ENCODE data around the gene RAPGEF2. TPM values are rescaled to one million over a fixed set of nuclear protein-coding genes. Genes with fewer than 3 reads are reported as not detected.

RAPGEF2 gene
- total and polyA plus RNA-seq, 2 experiments from 2014 or later = 10.2 to 63.1 TPM

DNA sequence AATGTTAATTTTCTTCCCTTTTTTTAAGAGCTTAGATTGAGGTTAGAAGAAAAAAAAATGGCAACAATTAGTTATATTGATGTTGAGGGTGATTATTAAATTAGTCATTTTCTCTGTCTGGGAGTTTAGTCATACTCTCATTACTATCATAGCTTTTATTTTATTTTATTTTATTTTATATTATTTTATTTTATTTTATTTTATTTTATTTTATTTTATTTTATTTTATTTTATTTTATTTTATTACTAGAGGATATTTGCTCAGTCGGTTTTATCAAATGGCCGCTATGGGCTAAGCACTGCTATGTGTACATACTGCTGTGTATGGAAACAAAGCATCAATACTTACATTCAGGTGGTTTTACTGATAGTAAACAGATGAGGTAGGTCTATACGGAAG is 239.5 kb downstream of the RAPGEF2 start (continued):
- no peak for TF ChIP-seq CREB1 (CRISPR knock-in tag; IDR thresholded peaks at IDR 0.05; ENCODE audit: low read depth)

GRCh38 chr4:159343116-159343515 is 240.2 kb downstream of the RAPGEF2 start:
- Histone ChIP-seq H3K4me2 (no peak overlapping the region), H4K20me1 (replicated peaks; ENCODE audit: insufficient read depth) (no peaks in the 10 kb centered on the region; the same call in 1 of the 2 replicates), H2AFZ (no peak overlapping the region), H3K27ac (ENCODE audit: low read depth) (no peak overlapping the region), H3K27me3 (ENCODE audit: insufficient read depth) (no peaks in the 10 kb centered on the region), H3K36me3 (ENCODE audit: insufficient read depth) (peaks cover 25% of the 10 kb centered on the region), H3K4me1 (ENCODE audit: insufficient read depth) (no peaks in the 10 kb centered on the region), H3F3A (replicated peaks; ENCODE audit: low read depth) (no peaks in the 10 kb centered on the region), H3K9me2 (ENCODE audit: insufficient read depth) (no peaks in the 10 kb centered on the region), H3K4me3 (no peak overlapping the region), H3K79me2 (replicated peaks; ENCODE audit: insufficient read depth) (no peaks in the 10 kb centered on the region)
- no peak for ATAC-seq
- Mint-ChIP-seq H3K27ac (no peak overlapping the region), H3K4me3 (no peak overlapping the region), H3K9me3 (no peaks in the 10 kb centered on the region), H3K27me3 (ENCODE audit: insufficient read depth, low read depth, poor library complexity) (no peaks in the 10 kb centered on the region), H3K36me3 (ENCODE audit: low read depth) (peaks cover 53% of the 10 kb centered on the region; the same call in 2 of the 3 replicates), H3K4me1 (no peaks in the 10 kb centered on the region)
- no peak for DNase-seq (ENCODE audit: low spot score)
- TF ChIP-seq EZH2 (IDR thresholded peaks at IDR 0.05; ENCODE audit: low read depth, unreplicated experiment) = no peak
- TF ChIP-seq CTCF (conservative IDR thresholded peaks at IDR 0.05; ENCODE audit: low read depth in 2 of 2) = no peak
- TF ChIP-seq JUNB (IDR thresholded peaks at IDR 0.05; ENCODE audit: unreplicated experiment) = no peak
- TF ChIP-seq, protein P1, sequence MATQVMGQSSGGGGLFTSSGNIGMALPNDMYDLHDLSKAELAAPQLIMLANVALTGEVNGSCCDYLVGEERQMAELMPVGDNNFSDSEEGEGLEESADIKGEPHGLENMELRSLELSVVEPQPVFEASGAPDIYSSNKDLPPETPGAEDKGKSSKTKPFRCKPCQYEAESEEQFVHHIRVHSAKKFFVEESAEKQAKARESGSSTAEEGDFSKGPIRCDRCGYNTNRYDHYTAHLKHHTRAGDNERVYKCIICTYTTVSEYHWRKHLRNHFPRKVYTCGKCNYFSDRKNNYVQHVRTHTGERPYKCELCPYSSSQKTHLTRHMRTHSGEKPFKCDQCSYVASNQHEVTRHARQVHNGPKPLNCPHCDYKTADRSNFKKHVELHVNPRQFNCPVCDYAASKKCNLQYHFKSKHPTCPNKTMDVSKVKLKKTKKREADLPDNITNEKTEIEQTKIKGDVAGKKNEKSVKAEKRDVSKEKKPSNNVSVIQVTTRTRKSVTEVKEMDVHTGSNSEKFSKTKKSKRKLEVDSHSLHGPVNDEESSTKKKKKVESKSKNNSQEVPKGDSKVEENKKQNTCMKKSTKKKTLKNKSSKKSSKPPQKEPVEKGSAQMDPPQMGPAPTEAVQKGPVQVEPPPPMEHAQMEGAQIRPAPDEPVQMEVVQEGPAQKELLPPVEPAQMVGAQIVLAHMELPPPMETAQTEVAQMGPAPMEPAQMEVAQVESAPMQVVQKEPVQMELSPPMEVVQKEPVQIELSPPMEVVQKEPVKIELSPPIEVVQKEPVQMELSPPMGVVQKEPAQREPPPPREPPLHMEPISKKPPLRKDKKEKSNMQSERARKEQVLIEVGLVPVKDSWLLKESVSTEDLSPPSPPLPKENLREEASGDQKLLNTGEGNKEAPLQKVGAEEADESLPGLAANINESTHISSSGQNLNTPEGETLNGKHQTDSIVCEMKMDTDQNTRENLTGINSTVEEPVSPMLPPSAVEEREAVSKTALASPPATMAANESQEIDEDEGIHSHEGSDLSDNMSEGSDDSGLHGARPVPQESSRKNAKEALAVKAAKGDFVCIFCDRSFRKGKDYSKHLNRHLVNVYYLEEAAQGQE (IDR thresholded peaks at IDR 0.05; ENCODE audit: unreplicated experiment) = no peak
- no peak for TF ChIP-seq EZH2phosphoT487 (IDR thresholded peaks at IDR 0.05; ENCODE audit: unreplicated experiment)
- TF ChIP-seq CREB1 (CRISPR knock-in tag; IDR thresholded peaks at IDR 0.05; ENCODE audit: low read depth) = no peak
- TF ChIP-seq, protein P2, sequence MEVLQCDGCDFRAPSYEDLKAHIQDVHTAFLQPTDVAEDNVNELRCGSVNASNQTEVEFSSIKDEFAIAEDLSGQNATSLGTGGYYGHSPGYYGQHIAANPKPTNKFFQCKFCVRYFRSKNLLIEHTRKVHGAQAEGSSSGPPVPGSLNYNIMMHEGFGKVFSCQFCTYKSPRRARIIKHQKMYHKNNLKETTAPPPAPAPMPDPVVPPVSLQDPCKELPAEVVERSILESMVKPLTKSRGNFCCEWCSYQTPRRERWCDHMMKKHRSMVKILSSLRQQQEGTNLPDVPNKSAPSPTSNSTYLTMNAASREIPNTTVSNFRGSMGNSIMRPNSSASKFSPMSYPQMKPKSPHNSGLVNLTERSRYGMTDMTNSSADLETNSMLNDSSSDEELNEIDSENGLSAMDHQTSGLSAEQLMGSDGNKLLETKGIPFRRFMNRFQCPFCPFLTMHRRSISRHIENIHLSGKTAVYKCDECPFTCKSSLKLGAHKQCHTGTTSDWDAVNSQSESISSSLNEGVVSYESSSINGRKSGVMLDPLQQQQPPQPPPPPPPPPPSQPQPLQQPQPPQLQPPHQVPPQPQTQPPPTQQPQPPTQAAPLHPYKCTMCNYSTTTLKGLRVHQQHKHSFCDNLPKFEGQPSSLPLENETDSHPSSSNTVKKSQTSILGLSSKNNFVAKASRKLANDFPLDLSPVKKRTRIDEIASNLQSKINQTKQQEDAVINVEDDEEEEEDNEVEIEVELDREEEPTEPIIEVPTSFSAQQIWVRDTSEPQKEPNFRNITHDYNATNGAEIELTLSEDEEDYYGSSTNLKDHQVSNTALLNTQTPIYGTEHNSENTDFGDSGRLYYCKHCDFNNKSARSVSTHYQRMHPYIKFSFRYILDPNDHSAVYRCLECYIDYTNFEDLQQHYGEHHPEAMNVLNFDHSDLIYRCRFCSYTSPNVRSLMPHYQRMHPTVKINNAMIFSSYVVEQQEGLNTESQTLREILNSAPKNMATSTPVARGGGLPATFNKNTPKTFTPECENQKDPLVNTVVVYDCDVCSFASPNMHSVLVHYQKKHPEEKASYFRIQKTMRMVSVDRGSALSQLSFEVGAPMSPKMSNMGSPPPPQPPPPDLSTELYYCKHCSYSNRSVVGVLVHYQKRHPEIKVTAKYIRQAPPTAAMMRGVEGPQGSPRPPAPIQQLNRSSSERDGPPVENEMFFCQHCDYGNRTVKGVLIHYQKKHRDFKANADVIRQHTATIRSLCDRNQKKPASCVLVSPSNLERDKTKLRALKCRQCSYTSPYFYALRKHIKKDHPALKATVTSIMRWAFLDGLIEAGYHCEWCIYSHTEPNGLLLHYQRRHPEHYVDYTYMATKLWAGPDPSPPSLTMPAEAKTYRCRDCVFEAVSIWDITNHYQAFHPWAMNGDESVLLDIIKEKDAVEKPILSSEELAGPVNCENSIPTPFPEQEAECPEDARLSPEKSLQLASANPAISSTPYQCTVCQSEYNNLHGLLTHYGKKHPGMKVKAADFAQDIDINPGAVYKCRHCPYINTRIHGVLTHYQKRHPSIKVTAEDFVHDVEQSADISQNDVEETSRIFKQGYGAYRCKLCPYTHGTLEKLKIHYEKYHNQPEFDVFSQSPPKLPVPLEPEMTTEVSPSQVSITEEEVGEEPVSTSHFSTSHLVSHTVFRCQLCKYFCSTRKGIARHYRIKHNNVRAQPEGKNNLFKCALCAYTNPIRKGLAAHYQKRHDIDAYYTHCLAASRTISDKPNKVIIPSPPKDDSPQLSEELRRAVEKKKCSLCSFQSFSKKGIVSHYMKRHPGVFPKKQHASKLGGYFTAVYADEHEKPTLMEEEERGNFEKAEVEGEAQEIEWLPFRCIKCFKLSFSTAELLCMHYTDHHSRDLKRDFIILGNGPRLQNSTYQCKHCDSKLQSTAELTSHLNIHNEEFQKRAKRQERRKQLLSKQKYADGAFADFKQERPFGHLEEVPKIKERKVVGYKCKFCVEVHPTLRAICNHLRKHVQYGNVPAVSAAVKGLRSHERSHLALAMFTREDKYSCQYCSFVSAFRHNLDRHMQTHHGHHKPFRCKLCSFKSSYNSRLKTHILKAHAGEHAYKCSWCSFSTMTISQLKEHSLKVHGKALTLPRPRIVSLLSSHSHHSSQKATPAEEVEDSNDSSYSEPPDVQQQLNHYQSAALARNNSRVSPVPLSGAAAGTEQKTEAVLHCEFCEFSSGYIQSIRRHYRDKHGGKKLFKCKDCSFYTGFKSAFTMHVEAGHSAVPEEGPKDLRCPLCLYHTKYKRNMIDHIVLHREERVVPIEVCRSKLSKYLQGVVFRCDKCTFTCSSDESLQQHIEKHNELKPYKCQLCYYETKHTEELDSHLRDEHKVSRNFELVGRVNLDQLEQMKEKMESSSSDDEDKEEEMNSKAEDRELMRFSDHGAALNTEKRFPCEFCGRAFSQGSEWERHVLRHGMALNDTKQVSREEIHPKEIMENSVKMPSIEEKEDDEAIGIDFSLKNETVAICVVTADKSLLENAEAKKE (CRISPR knock-in tag; IDR thresholded peaks at IDR 0.05) = no peak
- TF ChIP-seq STAT1 (IDR thresholded peaks at IDR 0.05; ENCODE audit: unreplicated experiment) = no peak
- TF ChIP-seq ZNF331 (CRISPR knock-in tag; IDR thresholded peaks at IDR 0.05; ENCODE audit: low read depth) = no peak
- no peak for TF ChIP-seq NANOG (IDR thresholded peaks at IDR 0.05; ENCODE audit: borderline replicate concordance)
- no peak for TF ChIP-seq POLR2AphosphoS5 (IDR thresholded peaks at IDR 0.05; ENCODE audit: low read depth)
- no peak for TF ChIP-seq ZNF114 (CRISPR knock-in tag; IDR thresholded peaks at IDR 0.05)
- no peak for TF ChIP-seq ETS1 (IDR thresholded peaks at IDR 0.05)
